ENCODE results near the gene PNCK. TPM values are rescaled to one million over a fixed set of nuclear protein-coding genes. Genes with fewer than 3 reads are reported as not detected.

Gene PNCK
- total RNA-seq, 2 experiments from 2014 or later = 0.70 to 1.0 TPM

DNA sequence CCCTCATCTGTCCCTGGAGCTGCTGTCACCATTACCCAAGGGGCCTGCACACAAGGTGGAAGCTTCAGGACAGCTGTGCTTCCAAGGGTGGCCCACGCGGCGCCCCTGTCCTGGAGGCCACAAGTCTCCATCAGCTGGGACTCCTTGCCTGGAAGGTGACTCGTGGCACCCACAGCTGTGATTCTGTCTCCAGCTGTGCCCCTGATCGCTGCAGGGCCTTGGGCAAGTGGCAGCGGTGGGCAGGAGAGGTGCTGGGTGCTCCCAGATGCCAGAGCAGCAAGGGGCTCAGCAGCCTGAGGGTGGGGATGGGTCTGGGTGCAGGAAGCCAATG is 35.6 kb downstream of the PNCK start:
- Mint-ChIP-seq H3K9me3 (no peaks in the 10 kb centered on the region), H3K36me3 (ENCODE audit: low read depth) (no peaks in the 10 kb centered on the region), H3K27me3 (peaks cover 17% of the 10 kb centered on the region), H3K27ac (no peak overlapping the region), H3K4me1 (ENCODE audit: low read depth) (peaks cover 5% of the 10 kb centered on the region), H3K4me3 (no peak overlapping the region)
- no peak overlapping the region for H3K4me3 ChIP-seq (ENCODE audit: low read length)
- ATAC-seq (ENCODE audit: poor library complexity) = no peak
- TF ChIP-seq, protein P1, sequence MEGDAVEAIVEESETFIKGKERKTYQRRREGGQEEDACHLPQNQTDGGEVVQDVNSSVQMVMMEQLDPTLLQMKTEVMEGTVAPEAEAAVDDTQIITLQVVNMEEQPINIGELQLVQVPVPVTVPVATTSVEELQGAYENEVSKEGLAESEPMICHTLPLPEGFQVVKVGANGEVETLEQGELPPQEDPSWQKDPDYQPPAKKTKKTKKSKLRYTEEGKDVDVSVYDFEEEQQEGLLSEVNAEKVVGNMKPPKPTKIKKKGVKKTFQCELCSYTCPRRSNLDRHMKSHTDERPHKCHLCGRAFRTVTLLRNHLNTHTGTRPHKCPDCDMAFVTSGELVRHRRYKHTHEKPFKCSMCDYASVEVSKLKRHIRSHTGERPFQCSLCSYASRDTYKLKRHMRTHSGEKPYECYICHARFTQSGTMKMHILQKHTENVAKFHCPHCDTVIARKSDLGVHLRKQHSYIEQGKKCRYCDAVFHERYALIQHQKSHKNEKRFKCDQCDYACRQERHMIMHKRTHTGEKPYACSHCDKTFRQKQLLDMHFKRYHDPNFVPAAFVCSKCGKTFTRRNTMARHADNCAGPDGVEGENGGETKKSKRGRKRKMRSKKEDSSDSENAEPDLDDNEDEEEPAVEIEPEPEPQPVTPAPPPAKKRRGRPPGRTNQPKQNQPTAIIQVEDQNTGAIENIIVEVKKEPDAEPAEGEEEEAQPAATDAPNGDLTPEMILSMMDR (IDR thresholded peaks at IDR 0.05) = no peak
- no peak for DNase-seq
- no peaks in the 10 kb centered on the region for H3K36me3 ChIP-seq (ENCODE audit: insufficient read depth, low read length)
- ChIA-PET CTCF (no interaction called here), POLR2A (no interaction called here)
- peaks cover 0 to 7% of the 10 kb centered on the region in 2 experiments for H3K9me3 ChIP-seq (ENCODE audit: control insufficient read depth in 1 of 2, insufficient read depth in 1 of 2, low read length in 2 of 2)
- no peak overlapping the region for H3K27ac ChIP-seq (ENCODE audit: low read depth in 1 of 2, low read length in 2 of 2)
- peaks cover 8% of the 10 kb centered on the region for H3K4me1 ChIP-seq (ENCODE audit: insufficient read depth, low read length)
- H3K27me3 ChIP-seq (ENCODE audit: control insufficient read depth in 1 of 2, insufficient read depth in 2 of 2, low read length in 2 of 2) = peaks cover 8 to 10% of the 10 kb centered on the region in 2 experiments
- intact Hi-C loops (cut with DNase I, micrococcal nuclease) = no loop called here

DNA sequence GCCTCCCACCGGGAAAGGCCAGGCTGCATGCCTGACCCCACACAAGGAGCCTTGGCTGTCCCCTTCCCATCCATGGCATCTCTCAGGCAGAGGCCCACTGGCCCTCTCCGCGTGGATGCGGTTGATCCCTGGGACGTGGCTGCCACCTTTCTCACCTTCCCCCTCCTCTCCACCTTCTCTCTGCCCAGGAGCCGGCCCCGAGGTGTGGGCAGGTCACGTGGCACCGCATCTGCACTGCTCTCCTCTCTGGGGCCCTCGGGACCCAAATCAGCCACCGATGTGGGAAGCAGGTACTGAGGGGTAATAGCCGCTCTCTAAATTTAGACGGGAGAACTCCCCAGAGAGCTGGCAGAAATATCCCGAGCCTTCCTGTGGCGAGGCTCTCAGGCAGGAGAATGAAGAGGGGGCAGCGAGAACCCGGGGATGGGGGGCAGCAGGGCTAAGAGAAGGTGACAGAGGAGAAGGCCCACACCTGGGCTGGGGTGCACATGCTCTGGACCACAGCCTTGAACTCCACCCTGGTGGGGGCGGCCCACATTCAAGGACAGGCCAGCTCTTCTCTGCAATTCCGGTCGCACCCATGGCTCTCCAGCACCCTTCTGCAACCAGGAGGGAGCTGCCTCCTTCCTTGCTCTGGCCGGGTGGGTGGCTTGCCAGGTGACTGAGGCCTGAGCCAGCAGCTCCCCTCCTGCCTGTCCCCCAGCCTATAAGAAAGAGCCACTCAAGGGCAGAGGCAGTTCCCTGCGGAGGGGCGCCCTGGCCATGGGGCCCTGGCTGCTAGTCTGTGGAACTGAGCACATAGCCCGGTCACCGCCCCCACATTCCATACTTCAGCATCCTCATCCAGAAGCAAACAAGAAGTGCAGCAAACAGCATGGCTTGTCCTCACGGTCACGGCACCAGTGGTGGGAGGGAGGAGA is 36.2 kb downstream of the PNCK start:
- H3K4me1 ChIP-seq (ENCODE audit: insufficient read depth, low read length) = peaks cover 5% of the 10 kb centered on the region
- CTCF ChIA-PET = no interaction called here

DNA sequence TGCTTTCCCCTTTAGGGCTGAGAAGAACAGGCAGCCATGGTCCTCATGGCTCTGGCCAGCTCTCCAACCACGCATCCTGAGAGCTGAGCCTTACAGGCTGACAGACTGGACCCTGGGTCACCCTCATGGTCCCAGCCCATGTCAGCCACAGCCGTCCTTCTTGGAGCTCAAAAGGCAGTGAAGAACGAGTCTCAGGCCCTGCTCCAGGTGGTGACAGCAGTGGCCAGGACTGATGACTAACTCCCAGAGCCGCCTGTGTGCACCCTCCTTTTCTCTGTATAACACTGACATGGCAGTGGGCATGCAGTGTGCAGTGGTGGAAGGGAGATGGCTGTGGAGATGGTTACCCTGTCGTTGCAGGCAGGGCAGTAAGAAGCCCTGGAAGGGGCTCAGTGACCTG is 36.9 kb downstream of the PNCK start:
- intact Hi-C loops (cut with DNase I, micrococcal nuclease) = no loop called here
- POLR2A ChIA-PET = no interaction called here

More for the DNA sequence above, 36.2 kb downstream of the PNCK start:
- Mint-ChIP-seq H3K27me3 (peaks cover 12% of the 10 kb centered on the region), H3K4me1 (ENCODE audit: low read depth) (peaks cover 5% of the 10 kb centered on the region), H3K9me3 (no peaks in the 10 kb centered on the region), H3K36me3 (ENCODE audit: low read depth) (no peaks in the 10 kb centered on the region), H3K4me3 (no peak overlapping the region), H3K27ac (no peak overlapping the region)
- H3K36me3 ChIP-seq (ENCODE audit: insufficient read depth, low read length) = no peaks in the 10 kb centered on the region
- POLR2A ChIA-PET = no interaction called here
- H3K9me3 ChIP-seq (ENCODE audit: control insufficient read depth in 1 of 2, insufficient read depth in 1 of 2, low read length in 2 of 2) = peaks cover 0 to 7% of the 10 kb centered on the region in 2 experiments
- intact Hi-C loops (cut with DNase I, micrococcal nuclease) = no loop called here
- no peak overlapping the region for H3K27ac ChIP-seq (ENCODE audit: low read depth in 1 of 2, low read length in 2 of 2)
- no peak overlapping the region for H3K4me3 ChIP-seq (ENCODE audit: low read length)
- ATAC-seq (ENCODE audit: poor library complexity) (no peak), DNase-seq (no peak)
- TF ChIP-seq, protein P1 (IDR thresholded peaks at IDR 0.05) = no peak
- H3K27me3 ChIP-seq (ENCODE audit: control insufficient read depth in 1 of 2, insufficient read depth in 2 of 2, low read length in 2 of 2) = peaks cover 4 to 5% of the 10 kb centered on the region in 2 experiments

More for the DNA sequence above, 36.9 kb downstream of the PNCK start:
- no peak for ATAC-seq (ENCODE audit: poor library complexity)
- Histone ChIP-seq H3K36me3 (ENCODE audit: insufficient read depth, low read length) (no peaks in the 10 kb centered on the region), H3K27ac (ENCODE audit: low read depth in 1 of 2, low read length in 2 of 2) (no peak overlapping the region), H3K27me3 (ENCODE audit: control insufficient read depth in 1 of 2, insufficient read depth in 2 of 2, low read length in 2 of 2) (peaks cover 3% of the 10 kb centered on the region in 2 experiments), H3K4me1 (ENCODE audit: insufficient read depth, low read length) (peaks cover 2% of the 10 kb centered on the region), H3K9me3 (ENCODE audit: control insufficient read depth in 1 of 2, insufficient read depth in 1 of 2, low read length in 2 of 2) (peaks cover 0 to 7% of the 10 kb centered on the region in 2 experiments), H3K4me3 (ENCODE audit: low read length) (no peak overlapping the region)
- H3K4me3 Mint-ChIP-seq = no peak overlapping the region
- H3K27me3 Mint-ChIP-seq = peaks cover 11% of the 10 kb centered on the region
- no peaks in the 10 kb centered on the region for H3K9me3 Mint-ChIP-seq
- H3K27ac Mint-ChIP-seq = no peak overlapping the region
- TF ChIP-seq, protein P1 (IDR thresholded peaks at IDR 0.05) = no peak
- CTCF ChIA-PET = no interaction called here
- H3K4me1 Mint-ChIP-seq (ENCODE audit: low read depth) = peaks cover 5% of the 10 kb centered on the region
- DNase-seq = no peak
- no peaks in the 10 kb centered on the region for H3K36me3 Mint-ChIP-seq (ENCODE audit: low read depth)

Measured in CD4-positive, alpha-beta T cell (primary cell).